HG02678 (cell line): ENCODE measurements around the gene SLC17A9.
"Not testable (repeated sequence)": the region's sequence is repeated elsewhere in the genome, so short reads cannot be mapped to it uniquely, and the experiment has no call there.

Experiments
- ATAC-seq: cut with Tn5 transposase; IDR thresholded peaks from one replicate; pipeline ENCODE4 v1.9.1; 2021; ENCODE audit warnings: mild to moderate bottlenecking, moderate library complexity; ENCODE audit not compliant: unreplicated experiment

SLC17A9 gene

DNA sequence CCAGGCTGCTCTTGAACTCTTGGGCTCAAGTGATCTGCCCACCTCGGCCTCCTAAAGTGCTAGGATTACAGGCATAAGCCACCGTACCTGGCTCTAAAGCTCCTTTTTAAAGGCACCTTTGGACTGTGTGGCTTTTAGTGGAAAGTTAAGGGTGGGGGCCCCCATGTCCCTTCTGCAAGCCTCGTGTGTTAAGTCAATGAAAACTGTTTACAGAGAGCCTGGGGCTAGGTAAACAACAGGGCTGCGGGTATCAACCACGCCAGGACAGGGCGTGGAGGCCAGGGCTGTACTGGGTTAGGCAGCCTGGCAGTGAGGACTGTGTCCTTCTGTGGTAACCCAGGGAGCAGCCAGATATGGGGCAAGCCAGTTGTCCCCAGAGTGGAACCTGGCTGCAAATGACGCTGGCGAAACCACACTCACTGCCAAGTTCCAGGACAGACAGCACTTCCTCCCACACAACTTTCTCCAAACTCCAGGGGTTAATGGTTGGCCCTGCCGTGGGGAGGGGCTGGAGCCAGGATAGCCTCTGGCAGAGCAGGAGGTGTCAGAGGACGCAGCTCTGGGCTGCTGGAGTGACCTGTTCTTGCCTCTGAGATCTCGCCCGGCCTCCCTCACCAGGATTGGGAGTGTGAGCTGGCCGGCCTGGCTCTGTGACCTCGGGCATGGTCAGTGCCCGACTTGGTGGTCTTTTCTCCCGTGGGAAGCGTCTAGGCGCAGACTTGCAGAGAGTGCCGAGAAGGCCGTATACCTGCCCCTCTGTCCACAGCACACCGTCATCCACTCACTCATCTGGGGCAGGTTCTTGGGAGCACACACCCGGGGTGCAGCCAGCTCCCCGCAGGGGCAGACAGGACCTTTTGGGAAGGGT, 3.2 kb downstream of the SLC17A9 start:
- no peak for ATAC-seq

- no peak for ATAC-seq
Observed at GRCh38 chr20:62956387-62957135, 4.1 kb downstream of the SLC17A9 start.

GRCh38 chr20:62957136-62958117, 4.9 kb downstream of the SLC17A9 start:
- ATAC-seq: no peak

DNA sequence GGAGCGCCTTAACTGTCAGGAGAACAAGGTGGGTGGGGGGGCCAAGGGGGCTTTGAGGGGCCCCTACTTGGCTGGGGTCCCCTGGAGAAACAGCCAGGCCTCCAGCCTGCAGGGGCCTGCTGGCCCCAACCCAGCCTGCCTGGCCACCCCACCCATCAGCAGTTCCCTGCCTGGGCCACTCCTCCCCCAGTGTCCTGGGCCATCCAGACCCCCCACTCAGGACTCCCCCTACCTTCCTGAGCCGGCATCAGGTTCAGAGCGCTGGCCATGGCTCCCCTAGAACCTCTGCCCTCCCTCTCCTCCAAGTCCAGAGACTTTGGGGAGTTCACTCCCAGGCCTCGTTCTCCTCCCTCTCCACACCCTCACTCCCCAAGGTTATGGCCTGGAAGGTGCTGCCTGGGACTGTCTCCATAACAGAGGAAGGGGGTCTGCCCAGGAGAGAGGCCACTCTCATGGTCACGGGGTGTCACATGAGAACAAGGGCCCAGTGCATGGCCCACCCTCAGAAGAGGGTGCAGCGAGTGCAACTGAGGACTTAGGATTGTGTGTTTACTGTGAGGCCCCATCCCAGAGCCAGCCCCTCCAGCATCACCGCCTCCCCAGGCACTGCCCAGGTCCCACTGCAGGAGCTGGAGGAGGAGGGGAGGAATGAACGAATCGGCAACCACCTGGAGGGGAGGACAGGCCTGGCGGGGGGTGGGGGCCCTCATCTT, 6.0 kb downstream of the SLC17A9 start:
- no peak for ATAC-seq

GRCh38 chr20:62959101-62959971, 6.8 kb downstream of the SLC17A9 start:
- no peak for ATAC-seq

- ATAC-seq: no peak
Observed at GRCh38 chr20:62959998-62960436, 7.5 kb downstream of the SLC17A9 start.

DNA sequence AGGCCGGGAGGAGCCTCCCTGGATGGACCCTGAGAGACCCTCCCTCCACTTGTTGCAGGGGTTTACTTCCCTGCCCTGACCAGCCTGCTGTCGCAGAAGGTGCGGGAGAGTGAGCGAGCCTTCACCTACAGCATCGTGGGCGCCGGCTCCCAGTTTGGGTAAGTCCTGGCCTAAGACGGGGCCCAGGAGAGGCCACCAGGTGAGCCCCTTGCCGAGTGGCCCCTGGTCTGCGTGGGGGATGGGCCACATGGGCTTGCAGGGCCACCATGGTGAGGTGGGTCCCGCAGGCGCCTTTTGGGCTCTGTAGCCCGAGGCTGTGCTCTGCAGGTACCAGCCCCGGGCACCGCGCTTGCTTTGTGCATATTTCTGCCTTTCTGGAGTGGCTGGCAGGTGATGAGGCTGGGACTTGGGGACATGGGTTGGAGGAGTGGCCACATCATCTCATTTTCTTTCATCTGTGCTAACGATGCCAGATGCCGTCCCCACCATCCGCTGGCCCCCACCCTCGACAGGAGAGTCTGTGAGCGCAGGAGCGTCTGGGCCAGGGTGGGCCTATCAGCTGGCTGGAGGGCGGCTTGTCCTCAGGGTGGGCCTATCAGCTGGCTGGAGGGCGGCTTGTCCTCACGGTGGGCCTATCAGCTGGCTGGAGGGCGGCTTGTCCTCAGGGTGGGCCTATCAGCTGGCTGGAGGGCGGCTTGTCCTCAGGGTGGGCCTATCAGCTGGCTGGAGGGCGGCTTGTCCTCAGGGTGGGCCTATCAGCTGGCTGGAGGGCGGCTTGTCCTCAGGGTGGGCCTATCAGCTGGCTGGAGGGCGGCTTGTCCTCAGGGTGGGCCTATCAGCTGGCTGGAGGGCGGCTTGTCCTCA, 8.2 kb downstream of the SLC17A9 start:
- not testable (repeated sequence) for ATAC-seq

- no peak for ATAC-seq
Observed at GRCh38 chr20:62961310-62961783, 8.8 kb downstream of the SLC17A9 start.

DNA sequence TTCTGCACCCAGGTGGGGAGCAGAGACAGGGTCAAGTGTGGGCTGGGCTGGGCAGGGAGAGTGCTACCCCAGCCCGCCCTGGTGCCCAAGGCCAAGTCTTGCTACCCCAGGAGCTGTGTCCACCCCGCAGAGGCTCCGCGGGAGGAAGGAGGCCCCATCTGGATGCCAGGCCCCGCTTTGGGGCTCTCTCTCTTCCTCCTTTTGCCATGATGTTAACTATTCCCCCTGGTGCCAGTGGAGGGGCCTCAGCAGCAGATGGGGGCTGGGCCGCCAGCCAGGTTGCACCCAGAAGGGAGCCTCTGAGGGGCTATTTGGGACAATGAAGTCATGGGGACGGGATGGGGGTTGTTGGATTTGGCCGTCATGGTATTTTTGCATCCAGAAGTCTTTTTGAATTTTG, 9.3 kb downstream of the SLC17A9 start:
- no peak for ATAC-seq

- ATAC-seq: no peak
Observed at GRCh38 chr20:62962221-62962879, 9.8 kb downstream of the SLC17A9 start.

GRCh38 chr20:62962891-62963613, 10.5 kb downstream of the SLC17A9 start:
- no peak for ATAC-seq

DNA sequence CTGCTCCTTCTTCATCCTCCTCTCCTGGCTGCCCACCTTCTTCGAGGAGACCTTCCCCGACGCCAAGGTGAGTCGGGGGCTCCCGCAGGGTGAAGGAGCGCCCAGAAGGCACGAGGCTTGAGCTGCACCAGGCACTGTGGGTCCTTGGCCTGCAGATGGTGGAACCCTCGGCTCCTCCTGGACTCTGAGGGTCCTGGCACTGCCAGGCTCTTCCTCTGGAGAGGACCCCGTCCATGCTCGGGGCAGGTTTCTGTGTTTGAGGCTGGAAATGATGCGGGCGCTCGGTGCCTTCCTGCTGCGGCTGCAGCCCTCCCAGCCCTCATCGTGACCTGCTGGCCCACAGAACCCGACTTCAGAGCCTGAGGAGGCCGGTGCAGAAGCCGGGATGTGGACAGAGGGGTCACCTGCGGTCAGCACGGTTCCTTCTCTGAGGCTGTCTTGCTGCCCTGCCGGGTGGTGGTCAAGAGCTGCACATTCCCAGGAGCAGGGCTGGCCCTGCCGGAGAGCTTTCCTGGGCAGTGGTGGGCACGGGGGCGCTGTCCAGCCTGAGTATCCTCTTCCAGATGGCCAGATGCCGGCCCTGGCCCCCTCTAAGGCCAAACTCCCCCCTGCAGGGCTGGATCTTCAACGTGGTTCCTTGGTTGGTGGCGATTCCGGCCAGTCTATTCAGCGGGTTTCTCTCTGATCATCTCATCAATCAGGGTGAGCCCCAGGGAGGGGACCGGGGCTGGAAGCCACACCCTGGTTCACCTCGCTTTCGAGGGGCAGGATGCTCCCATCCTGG, 11.3 kb downstream of the SLC17A9 start:
- no peak for ATAC-seq

- ATAC-seq: no peak
Observed at GRCh38 chr20:62964700-62965099, 12.2 kb downstream of the SLC17A9 start.

DNA sequence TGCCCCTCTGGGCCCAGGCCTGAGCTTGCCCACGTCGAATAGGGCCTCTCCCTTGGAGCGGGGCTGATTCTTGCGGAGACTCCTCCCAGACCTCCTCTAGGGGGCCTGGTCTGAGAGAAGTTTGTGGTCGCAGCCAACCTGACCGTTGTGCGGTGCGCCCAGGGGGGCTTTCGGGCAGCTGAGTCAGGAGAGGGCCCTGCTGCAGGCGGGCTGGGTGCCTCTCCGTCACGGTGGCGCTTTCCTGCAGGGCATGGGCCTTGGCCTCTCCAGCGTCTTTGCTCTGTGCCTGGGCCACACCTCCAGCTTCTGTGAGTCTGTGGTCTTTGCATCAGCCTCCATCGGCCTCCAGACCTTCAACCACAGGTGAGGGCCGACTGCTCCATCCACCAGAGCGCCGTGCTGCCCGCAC, 12.9 kb downstream of the SLC17A9 start:
- no peak for ATAC-seq

GRCh38 chr20:62966212-62967148, 14.0 kb downstream of the SLC17A9 start:
- no peak for ATAC-seq
